ENCODE results near the gene ITGA11.

DNA sequence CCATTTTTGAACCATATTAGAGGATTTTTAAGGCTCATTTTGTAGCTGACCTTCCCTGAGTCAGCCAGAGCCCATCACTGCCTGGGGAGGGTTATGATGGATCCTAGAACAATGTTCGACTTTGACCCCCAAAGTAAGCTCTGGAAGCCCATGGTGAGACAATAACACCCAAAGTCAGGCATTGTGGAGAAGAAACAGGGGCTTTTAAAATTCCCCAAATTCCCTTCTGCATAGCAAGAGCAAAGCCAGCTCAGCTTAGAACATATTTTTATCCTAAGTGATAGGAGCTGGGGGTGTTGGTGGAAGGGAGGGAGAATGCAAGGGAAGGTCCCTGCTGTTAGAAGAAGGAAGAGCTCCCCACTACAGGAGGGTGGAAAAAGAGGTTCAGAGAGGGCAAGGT, 4.0 kb downstream of the ITGA11 start:
- TF ChIP-seq EZH2 (IDR thresholded peaks at IDR 0.05; ENCODE audit: low read length, missing control alignments) = no peak
- TF ChIP-seq CTCF (conservative IDR thresholded peaks at IDR 0.05 in 1 of 2, IDR thresholded peaks at IDR 0.05 in 1 of 2; ENCODE audit: low read depth in 1 of 2, low read length in 2 of 2) = no peak

Measured in fibroblast of lung (primary cell).